MM.1S (cell line): Measurements from ENCODE around the gene SOX9.

ENCODE experiments used
- CTCF ChIP-seq: fragments of 300-600 bp; sonication (generic); IDR thresholded peaks from 2 replicates; pipeline ENCODE4 v1.5.1; 2016; ENCODE audit warnings: antibody characterized with exemption, low read length, mixed read lengths
- EZH2 ChIP-seq: fragments of 300-600 bp; sonication (generic); optimal IDR thresholded peaks from 2 replicates; pipeline ENCODE3; 2017; ENCODE audit warnings: low read depth, mild to moderate bottlenecking, antibody characterized with exemption, low read length, mixed read lengths
- EZH2phosphoT487 ChIP-seq: fragments of 300-600 bp; sonication (generic); IDR thresholded peaks from 2 replicates; pipeline ENCODE4 v1.6.1; 2018; ENCODE audit warnings: antibody characterized with exemption, low read length

GRCh38 chr17:72165867-72166439 is 45.1 kb downstream of the SOX9 start:
- TF ChIP-seq CTCF (no peak), EZH2 (no peak), EZH2phosphoT487 (no peak)
